Activated naive CD8-positive, alpha-beta T cell treated with anti-CD3 and anti-CD28 coated beads for 36 hours (primary cell): ENCODE data around the gene MYOG. TPM values are rescaled to one million over a fixed set of nuclear protein-coding genes. Genes with fewer than 3 reads are reported as not detected.

Experiments used
- DNase-seq: peaks from one replicate; pipeline ENCODE4 v3.0.0; 2021
- H3K27ac Mint-ChIP-seq: one replicate; pipeline ENCODE4 v1.8.0; 2022; ENCODE audit warnings: mild to moderate bottlenecking, moderate library complexity, mixed read lengths
- H3K27me3 Mint-ChIP-seq: one replicate; pipeline ENCODE4 v1.8.0; 2022; ENCODE audit warnings: mild to moderate bottlenecking, mixed read lengths
- H3K36me3 Mint-ChIP-seq: one replicate; pipeline ENCODE4 v1.8.0; 2021; ENCODE audit warnings: mild to moderate bottlenecking, mixed read lengths
- H3K4me1 Mint-ChIP-seq: one replicate; pipeline ENCODE4 v1.8.0; 2021; ENCODE audit warnings: mixed read lengths
- H3K4me3 Mint-ChIP-seq: one replicate; pipeline ENCODE4 v1.8.0; 2022; ENCODE audit warnings: mild to moderate bottlenecking, moderate library complexity, mixed read lengths
- H3K9me3 Mint-ChIP-seq: one replicate; pipeline ENCODE4 v1.8.0; 2022; ENCODE audit warnings: mixed read lengths
- total RNA-seq, 2 experiments: library from RNA; stranded (reverse); gene quantifications; one replicate each; pipeline ENCODE4 v1.2.3, GENCODE V29; 2021

MYOG gene
- total RNA-seq, 2 experiments from 2014 or later, result not detected

DNA sequence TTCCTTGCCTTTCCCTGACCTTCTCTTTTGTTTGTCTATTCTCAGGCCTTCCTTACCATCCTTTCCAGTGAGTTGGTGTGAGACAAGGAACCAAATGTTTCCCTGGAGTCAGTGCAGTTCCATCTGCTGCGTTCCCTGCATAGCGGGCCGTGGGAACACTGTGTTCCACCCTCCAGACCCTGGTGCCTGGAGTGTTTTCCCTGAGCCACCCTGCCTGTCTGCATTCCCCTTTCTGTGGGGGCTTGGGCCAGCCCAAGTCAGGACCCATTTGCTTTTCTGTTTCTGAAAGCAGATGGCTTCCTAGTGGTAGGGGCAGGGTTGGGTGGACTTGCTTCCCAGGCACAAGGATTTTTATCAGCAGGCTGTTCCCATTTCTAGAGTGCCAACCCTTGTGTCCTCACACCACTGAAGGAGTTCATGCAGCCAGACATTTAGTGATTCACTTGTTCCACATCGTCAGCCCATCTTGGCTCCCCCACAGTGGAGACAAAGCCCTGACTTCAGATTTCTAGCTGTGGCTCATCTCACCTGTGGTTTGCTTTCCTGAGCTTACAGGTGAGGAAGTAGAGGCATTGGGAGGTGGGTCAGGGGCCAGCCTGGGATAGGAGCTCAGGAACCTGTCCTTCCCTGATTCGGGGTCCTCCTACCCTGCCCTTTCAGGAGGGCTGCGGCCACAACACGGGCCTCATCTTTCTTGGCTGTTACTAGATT lies 14.1 kb upstream of the MYOG start:
- no peak for DNase-seq
- Mint-ChIP-seq H3K27ac (no peak overlapping the region), H3K4me3 (no peak overlapping the region)

DNA sequence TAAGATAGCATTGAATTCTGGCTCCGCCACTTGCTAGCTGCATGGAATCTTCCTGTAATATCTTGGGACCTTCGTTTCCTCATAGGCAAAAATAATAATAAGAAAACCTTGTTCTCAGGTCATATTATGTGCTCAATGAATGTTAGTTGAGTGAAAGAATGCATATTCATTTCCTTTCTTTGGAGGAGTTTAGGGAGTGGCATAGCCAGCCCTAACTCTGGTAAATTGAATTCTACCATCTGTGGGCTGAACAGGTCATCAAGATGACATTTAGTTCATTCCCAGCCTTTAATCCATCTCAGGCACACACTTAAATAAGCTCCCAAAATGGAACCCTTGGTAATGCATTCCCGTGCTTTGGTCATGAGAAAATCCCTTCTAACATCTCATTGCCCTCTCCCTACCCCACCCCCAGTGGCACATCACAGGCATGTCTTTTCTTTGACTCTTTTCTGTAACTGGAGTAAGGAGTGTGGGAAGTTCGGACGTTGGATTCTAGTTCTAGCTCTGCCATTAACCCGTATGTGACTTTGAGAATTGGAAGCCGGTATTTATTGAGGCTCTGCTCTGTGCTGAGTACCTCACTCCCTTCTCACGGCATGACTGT lies 13.2 kb upstream of the MYOG start:
- H3K4me1 Mint-ChIP-seq, result no peaks in the 10 kb centered on the region
- no peak overlapping the region for H3K27ac Mint-ChIP-seq
- H3K4me3 Mint-ChIP-seq, result no peak overlapping the region
- no peak for DNase-seq
- H3K36me3 Mint-ChIP-seq, result peaks cover 2% of the 10 kb centered on the region
- peaks cover 22% of the 10 kb centered on the region for H3K9me3 Mint-ChIP-seq
- H3K27me3 Mint-ChIP-seq, result no peaks in the 10 kb centered on the region

More for the DNA sequence above, 14.1 kb upstream of the MYOG start:
- peaks cover 14% of the 10 kb centered on the region for H3K9me3 Mint-ChIP-seq
- H3K27me3 Mint-ChIP-seq, result no peaks in the 10 kb centered on the region
- no peaks in the 10 kb centered on the region for H3K36me3 Mint-ChIP-seq
- no peaks in the 10 kb centered on the region for H3K4me1 Mint-ChIP-seq

DNA sequence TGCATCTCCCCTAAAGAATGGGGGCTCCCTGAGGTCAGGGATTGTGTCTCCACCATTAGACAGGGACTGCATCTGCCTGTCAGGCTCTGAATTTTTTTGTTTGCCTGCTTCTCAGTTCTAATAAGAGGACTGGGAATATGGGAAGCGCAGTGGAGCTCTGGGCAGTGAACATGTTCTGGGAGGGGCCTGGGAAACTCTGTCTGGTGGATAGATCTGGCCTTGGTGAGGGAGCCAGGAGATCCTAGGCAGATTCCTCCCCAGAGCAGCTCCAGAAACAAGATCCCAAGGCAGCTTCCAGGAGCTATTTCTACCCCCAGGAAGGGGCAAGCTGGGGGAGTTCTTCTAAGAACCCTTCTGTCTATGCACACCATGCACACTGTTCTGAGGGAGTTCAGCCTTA lies 12.6 kb upstream of the MYOG start:
- Mint-ChIP-seq H3K9me3 (peaks cover 22% of the 10 kb centered on the region), H3K36me3 (peaks cover 2% of the 10 kb centered on the region), H3K27me3 (no peaks in the 10 kb centered on the region), H3K27ac (no peak overlapping the region), H3K4me1 (no peaks in the 10 kb centered on the region), H3K4me3 (no peak overlapping the region)
- DNase-seq, result no peak

DNA sequence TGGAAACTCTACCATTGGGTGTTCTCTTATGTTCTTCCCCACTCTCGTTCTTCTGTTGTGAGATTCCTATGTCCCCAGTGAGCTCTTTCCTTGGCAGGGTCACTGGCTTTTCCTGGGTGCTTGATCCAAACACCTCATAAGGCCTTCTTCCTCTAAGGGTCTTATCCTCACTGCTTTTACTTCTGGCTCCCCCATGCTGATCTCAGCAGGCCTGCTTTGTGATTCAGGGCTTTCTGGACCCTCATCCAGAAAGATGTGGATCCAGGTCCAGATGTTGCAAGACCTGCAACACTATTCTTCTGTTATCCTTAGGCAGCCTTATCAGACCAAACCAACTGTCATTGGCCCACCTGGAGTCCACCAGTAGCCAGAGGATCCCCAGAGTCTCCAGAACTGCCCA lies 11.2 kb upstream of the MYOG start:
- H3K27me3 Mint-ChIP-seq, result peaks cover 9% of the 10 kb centered on the region
- no peak overlapping the region for H3K27ac Mint-ChIP-seq
- H3K9me3 Mint-ChIP-seq, result peaks cover 22% of the 10 kb centered on the region
- H3K36me3 Mint-ChIP-seq, result peaks cover 2% of the 10 kb centered on the region
- H3K4me3 Mint-ChIP-seq, result no peak overlapping the region
- no peaks in the 10 kb centered on the region for H3K4me1 Mint-ChIP-seq
- no peak for DNase-seq

GRCh38 chr1:203096566-203096965 lies 10.8 kb upstream of the MYOG start:
- peaks cover 12% of the 10 kb centered on the region for H3K27me3 Mint-ChIP-seq
- no peaks in the 10 kb centered on the region for H3K4me1 Mint-ChIP-seq
- H3K4me3 Mint-ChIP-seq, result no peak overlapping the region
- no peak for DNase-seq
- H3K9me3 Mint-ChIP-seq, result peaks cover 22% of the 10 kb centered on the region
- peaks cover 2% of the 10 kb centered on the region for H3K36me3 Mint-ChIP-seq
- no peak overlapping the region for H3K27ac Mint-ChIP-seq

- Mint-ChIP-seq H3K27me3 (peaks cover 12% of the 10 kb centered on the region), H3K4me1 (no peaks in the 10 kb centered on the region), H3K4me3 (no peak overlapping the region), H3K9me3 (peaks cover 22% of the 10 kb centered on the region), H3K27ac (no peak overlapping the region), H3K36me3 (peaks cover 2% of the 10 kb centered on the region)
- no peak for DNase-seq
Measured at GRCh38 chr1:203095061-203095690, 9.4 kb upstream of the MYOG start.

- H3K4me3 Mint-ChIP-seq, result no peak overlapping the region
- H3K27ac Mint-ChIP-seq, result no peak overlapping the region
- no peaks in the 10 kb centered on the region for H3K4me1 Mint-ChIP-seq
- H3K9me3 Mint-ChIP-seq, result peaks cover 22% of the 10 kb centered on the region
- H3K36me3 Mint-ChIP-seq, result peaks cover 2% of the 10 kb centered on the region
- DNase-seq, result no peak
- peaks cover 12% of the 10 kb centered on the region for H3K27me3 Mint-ChIP-seq
Measured at GRCh38 chr1:203093754-203094410, 8.1 kb upstream of the MYOG start.

- Mint-ChIP-seq H3K27ac (no peak overlapping the region), H3K9me3 (peaks cover 20% of the 10 kb centered on the region), H3K4me1 (no peaks in the 10 kb centered on the region), H3K27me3 (peaks cover 12% of the 10 kb centered on the region), H3K36me3 (peaks cover 2% of the 10 kb centered on the region), H3K4me3 (no peak overlapping the region)
- DNase-seq, result no peak
Measured at GRCh38 chr1:203091761-203092330, 6.0 kb upstream of the MYOG start.

DNA sequence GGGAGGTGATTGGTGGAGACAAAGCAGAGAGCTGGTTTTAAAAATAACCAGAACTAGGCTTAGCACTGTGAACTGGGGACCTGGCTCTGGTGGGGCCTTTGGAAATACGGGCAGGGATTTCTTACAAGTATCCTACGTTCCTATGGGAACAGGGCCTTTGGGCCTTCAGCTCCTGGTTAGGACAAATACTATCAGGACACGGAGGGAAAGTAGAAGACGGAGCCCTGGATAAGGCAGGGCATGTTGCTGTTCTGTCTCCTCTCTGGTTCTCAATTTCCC lies 5.3 kb upstream of the MYOG start:
- Mint-ChIP-seq H3K9me3 (peaks cover 19% of the 10 kb centered on the region), H3K4me3 (no peak overlapping the region), H3K4me1 (no peaks in the 10 kb centered on the region), H3K36me3 (peaks cover 2% of the 10 kb centered on the region), H3K27ac (no peak overlapping the region), H3K27me3 (peaks cover 12% of the 10 kb centered on the region)
- no peak for DNase-seq

DNA sequence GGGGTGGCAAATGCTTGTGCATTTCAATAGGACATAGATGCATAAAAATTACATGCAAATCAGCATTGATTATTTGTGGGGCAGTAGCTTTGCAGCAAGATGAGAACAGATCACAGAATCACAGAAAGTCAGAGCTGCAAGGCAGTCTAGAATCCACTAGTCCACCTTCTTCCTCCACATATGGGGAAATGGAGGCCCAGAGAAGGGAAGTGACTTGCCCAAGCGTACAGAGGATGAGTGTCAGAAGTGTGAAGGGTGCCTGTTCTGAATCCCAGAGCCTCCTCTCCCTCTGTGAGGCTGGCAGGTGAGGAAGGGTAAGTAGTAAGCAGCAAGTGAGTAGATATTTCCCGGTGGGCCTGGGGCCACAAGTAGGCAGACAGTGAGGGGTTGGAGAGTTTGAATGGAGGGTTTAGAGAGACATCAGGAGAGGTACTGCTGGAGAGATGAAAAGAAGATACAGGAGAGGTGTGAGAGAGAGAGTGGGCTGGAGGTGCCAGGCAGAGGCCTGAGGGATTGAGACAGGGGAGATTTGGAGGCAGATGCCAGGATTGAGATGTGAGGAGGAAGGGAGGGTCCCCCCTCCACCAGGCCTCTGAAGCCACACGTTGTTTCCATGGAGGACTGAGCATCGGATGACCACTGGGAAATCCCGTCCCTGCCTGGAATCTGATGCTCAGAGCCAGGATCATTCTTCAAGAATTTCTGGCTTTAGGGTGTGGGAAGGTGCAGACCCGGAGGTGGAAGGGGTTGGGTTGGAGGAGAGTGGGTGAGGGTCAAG lies 4.8 kb upstream of the MYOG start:
- H3K4me3 Mint-ChIP-seq, result no peak overlapping the region
- peaks cover 12% of the 10 kb centered on the region for H3K27me3 Mint-ChIP-seq
- H3K27ac Mint-ChIP-seq, result no peak overlapping the region
- no peaks in the 10 kb centered on the region for H3K4me1 Mint-ChIP-seq
- H3K36me3 Mint-ChIP-seq, result peaks cover 2% of the 10 kb centered on the region
- peaks cover 14% of the 10 kb centered on the region for H3K9me3 Mint-ChIP-seq
- no peak for DNase-seq

DNA sequence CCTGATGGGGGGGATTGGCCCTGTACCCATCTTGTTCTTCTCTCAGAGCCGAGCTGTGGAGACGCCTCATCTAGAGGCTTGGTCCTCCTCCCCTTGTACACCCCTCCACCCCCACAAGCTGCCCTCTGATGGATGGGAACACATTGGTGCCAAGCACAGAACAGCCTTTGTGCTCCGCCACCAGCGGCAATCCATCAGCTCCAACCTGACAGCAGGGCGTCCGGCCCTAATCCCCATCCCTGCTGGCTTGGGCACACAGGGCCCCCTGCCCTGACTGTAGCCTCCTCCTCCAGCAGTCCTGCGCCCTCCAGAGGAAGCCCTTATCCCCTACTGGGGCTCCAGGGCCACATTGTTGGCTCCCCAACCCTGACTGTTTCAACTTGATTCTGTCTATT lies 3.8 kb upstream of the MYOG start:
- Mint-ChIP-seq H3K4me1 (no peaks in the 10 kb centered on the region), H3K4me3 (no peak overlapping the region), H3K9me3 (peaks cover 5% of the 10 kb centered on the region), H3K27ac (no peak overlapping the region), H3K36me3 (peaks cover 2% of the 10 kb centered on the region), H3K27me3 (peaks cover 12% of the 10 kb centered on the region)
- no peak for DNase-seq

DNA sequence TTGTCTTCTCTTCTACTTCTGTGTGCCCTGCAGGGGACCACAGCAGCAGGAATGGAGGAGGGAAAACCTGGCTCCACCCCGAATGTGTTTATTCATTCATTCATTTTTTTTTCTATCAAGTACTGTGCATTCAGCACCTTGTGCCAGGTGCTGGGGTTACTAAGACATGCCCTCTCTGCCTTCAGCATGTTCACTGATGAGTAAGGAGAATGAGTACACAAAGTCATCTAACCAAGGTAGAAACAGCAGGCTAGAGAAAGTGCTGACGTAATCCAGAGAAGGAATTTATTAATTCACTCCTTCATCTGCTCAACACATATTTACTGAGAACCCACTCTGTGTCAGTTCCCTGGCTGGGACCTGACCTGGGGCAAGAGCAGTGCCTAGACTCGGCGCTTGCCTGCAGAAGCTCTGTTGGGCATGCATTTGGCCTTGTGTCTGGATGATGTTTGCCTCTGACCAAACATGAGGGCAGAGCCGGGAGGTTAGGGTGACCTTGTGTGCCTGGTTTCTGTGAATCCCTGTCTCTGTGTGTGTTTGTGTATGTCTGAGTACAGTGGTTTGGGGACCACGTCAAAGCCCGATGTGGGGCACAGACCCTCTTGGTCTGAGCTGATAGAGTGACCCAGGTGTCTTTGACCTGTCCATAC lies 3.3 kb upstream of the MYOG start:
- no peaks in the 10 kb centered on the region for H3K4me1 Mint-ChIP-seq
- H3K27ac Mint-ChIP-seq, result no peak overlapping the region
- H3K27me3 Mint-ChIP-seq, result peaks cover 12% of the 10 kb centered on the region
- no peaks in the 10 kb centered on the region for H3K9me3 Mint-ChIP-seq
- no peaks in the 10 kb centered on the region for H3K36me3 Mint-ChIP-seq
- DNase-seq, result no peak
- no peak overlapping the region for H3K4me3 Mint-ChIP-seq

- Mint-ChIP-seq H3K27ac (no peak overlapping the region), H3K4me3 (no peak overlapping the region), H3K27me3 (peaks cover 12% of the 10 kb centered on the region), H3K4me1 (no peaks in the 10 kb centered on the region), H3K9me3 (no peaks in the 10 kb centered on the region), H3K36me3 (no peaks in the 10 kb centered on the region)
- no peak for DNase-seq
Measured at GRCh38 chr1:203088441-203088840, 2.6 kb upstream of the MYOG start.

GRCh38 chr1:203086992-203087763 lies 1.4 kb upstream of the MYOG start:
- no peaks in the 10 kb centered on the region for H3K36me3 Mint-ChIP-seq
- peaks cover 5% of the 10 kb centered on the region for H3K27me3 Mint-ChIP-seq
- H3K4me1 Mint-ChIP-seq, result no peaks in the 10 kb centered on the region
- no peak for DNase-seq
- no peaks in the 10 kb centered on the region for H3K9me3 Mint-ChIP-seq
- H3K27ac Mint-ChIP-seq, result no peak overlapping the region
- no peak overlapping the region for H3K4me3 Mint-ChIP-seq
